GM12875 (cell line): Measurements from ENCODE around the gene CUTA.
A peak's percentile ranks its signal among the peaks of the same experiment; 100 is the strongest.

Experiments
- H3K4me3 ChIP-seq: one replicate; pipeline ENCODE4 v1.5.1; 2011; ENCODE audit warnings: low read depth, low read length, control low read depth
- TF ChIP-seq, protein P1 (sequence below): IDR thresholded peaks from 2 replicates; pipeline ENCODE4 v1.5.1; 2011; ENCODE audit warnings: low read depth, mild to moderate bottlenecking, control low read depth, inconsistent platforms, low read length, moderate library complexity, borderline replicate concordance; ENCODE audit not compliant: insufficient read depth

CUTA gene

DNA sequence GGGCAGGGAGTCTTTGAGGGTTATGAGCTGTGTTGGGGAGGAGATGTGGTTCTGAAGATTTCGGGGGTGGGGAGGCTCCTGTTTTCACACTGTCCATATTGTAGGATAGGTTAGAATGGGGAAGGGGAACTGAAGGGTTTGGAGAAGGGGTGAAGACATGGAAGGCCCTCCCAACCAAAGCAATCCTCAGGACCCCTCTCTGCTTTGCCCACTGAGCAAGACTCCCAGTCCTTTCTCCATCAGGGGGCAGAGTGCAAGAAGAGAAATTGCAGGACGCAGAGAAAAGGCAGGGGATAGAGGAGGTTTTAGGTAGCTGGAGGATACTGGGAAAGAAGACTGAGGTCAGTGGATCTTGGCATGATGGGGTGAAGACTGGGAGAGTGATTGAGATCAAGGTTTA, 5.9 kb upstream of the CUTA start:
- H3K4me3 ChIP-seq, result no peak overlapping the region
- TF ChIP-seq, protein P1, sequence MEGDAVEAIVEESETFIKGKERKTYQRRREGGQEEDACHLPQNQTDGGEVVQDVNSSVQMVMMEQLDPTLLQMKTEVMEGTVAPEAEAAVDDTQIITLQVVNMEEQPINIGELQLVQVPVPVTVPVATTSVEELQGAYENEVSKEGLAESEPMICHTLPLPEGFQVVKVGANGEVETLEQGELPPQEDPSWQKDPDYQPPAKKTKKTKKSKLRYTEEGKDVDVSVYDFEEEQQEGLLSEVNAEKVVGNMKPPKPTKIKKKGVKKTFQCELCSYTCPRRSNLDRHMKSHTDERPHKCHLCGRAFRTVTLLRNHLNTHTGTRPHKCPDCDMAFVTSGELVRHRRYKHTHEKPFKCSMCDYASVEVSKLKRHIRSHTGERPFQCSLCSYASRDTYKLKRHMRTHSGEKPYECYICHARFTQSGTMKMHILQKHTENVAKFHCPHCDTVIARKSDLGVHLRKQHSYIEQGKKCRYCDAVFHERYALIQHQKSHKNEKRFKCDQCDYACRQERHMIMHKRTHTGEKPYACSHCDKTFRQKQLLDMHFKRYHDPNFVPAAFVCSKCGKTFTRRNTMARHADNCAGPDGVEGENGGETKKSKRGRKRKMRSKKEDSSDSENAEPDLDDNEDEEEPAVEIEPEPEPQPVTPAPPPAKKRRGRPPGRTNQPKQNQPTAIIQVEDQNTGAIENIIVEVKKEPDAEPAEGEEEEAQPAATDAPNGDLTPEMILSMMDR, result no peak

- TF ChIP-seq, protein P1, result no peak
- no peak overlapping the region for H3K4me3 ChIP-seq
These were observed 3.4 kb upstream of the CUTA start for GRCh38 chr6:33421344-33421643.

DNA sequence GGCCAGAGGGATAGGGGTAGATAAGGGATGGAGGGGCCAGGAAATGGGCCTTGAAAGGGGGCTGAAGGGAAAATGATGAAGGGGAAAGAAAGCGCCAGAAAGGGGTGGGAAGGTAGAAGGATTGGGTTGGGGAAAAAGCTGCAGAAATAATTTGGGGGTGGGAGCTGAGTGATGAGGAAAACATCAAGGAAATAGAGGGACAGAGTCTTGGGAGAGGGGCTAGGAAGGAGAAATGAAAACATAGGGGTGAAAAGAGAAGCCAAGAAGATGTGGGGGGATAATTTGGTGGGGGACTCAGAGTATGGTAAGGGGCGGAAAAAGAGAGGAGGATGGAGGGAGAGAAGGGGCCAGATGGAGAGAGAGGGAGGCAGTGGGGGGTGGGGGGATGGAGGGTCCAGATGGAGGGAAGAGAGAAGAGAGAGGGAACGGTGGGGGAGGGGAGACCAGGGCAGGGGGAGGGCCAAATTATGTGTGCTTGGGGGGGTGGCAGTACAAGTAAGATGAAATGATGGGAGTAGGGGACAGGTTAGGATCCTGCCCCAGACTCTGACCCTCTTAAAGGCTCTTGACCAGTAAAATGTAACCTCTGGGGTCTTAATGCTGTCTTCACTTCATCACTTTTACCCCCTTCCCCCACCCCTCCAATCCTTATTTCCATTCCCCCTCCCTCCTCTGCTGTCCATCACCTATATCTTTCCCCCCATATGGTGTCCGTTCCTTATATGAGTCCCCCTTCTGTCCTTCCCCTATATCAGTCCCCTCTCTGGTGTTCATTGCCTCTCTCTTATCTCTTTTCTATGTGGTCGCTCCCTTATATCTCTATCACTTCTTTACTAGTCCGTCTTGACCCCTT, 2.8 kb upstream of the CUTA start:
- H3K4me3 ChIP-seq, result no peak overlapping the region

DNA sequence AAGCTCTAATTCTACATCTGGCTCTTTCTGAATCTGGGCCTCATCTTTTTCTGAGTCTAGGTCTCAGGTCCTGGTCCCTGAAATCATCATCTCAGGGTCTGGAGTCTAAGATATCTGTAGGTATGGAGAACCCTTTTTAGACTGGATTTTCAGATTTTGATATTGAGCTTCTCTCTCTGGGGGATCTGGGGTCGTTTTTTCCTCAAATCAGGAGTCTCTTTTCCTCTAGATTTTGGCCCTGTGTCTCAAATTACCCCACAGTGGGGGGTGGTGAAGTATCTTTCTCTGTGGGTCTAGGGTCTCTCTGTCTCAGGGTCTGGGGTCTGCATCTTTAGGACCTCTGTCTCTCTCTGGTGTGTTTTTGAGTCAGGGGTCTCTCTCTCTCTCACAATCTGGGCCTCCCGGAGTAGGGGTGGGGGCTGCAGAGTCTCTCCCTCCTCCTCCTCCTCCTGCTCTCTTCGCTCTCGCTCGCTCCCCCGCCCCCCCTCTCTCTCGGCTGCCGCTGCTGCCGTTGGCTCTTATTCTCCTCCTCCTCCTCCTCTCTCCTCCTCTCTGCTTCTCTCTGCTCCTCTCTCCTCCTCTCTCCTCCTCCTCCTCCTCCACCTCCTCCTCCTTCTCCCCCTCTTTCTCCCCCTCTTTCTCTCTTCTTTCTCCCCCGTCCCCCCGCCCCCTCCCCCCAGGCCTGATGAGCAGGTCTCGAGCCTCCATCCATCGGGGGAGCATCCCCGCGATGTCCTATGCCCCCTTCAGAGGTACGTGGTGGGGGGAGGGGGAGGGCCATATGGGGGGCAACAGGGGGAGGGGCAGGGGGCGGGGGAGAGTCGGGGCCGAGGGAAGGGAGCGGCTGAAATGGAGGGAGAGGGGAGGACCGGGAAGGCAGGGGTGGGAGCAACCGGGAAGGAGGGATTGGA, 1.9 kb upstream of the CUTA start, which contains the start of gene SYNGAP1:
TSS of gene SYNGAP1 (plus strand) at position 486 of the 911 bp plus-strand sequence. CDS start at position 686, 200 bp downstream.
- no peak within 1 kb of the TSS for H3K4me3 ChIP-seq
- TF ChIP-seq, protein P1, result no peak

More for the DNA sequence above, 2.8 kb upstream of the CUTA start:
- TF ChIP-seq, protein P1, result no peak

GRCh38 chr6:33418690-33419291, 884 bp upstream of the CUTA start:
- TF ChIP-seq, protein P1, result no peak
- H3K4me3 ChIP-seq, result peak overlapping the region; percentile 22

DNA sequence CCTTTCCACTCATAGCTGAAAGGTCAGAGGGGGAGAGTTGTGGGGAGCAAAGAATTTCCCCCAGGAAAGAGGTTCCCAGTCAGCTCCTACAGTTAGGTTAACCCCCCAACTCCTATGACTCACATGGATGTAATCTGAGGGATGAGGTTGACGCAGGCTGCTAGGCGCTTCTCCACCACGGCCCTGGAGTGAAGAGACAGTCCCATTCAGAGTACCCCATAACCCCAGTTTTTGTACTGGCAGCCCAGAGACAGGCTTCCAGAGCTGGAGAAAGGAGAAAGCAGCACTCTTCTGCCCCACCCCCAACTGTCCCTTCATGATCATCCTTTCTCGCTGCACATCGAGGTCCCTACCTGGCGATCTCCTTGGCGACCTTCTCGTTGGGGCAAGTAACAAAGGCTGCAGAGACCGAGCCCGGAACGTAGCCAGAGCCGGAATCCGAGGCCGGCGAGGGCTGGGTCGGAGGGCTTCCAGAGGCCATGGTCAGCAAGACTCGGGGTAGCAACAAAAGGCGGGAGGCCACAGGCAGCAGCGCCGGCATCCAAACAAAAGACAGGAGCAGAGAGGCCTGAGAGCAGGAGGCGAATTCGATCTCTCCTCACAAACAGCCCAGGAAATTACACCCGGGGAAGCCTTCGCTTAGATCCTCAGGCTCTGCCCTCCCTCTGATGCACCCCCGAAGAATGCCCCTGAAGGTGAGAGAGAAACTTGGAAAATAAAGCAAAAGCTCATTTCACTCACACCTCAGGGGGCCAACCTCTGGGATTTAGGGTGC, 592 bp downstream of the CUTA start:
- TF ChIP-seq, protein P1, result no peak
- peak overlapping the region; percentile 54 for H3K4me3 ChIP-seq
